ENCODE data around the gene DOCK1.

Gene DOCK1

GRCh38 chr10:127407551-127407950, 502.3 kb downstream of the DOCK1 start:
- DNase-seq (ENCODE audit: low read depth): no peak
- no peak overlapping the region for H3K4me3 ChIP-seq (ENCODE audit: low read depth, low read length)
- TF ChIP-seq MYC (IDR thresholded peaks at IDR 0.05; ENCODE audit: low read depth, low read length) (no peak), MAX (IDR thresholded peaks at IDR 0.05; ENCODE audit: low read depth, low read length) (no peak), POLR2A (IDR thresholded peaks at IDR 0.05; ENCODE audit: extremely low read depth, insufficient read length) (no peak), CTCF (IDR thresholded peaks at IDR 0.05; ENCODE audit: low read depth, low read length) (no peak)

- no peak for DNase-seq (ENCODE audit: low read depth)
- H3K4me3 ChIP-seq (ENCODE audit: low read depth, low read length): no peak overlapping the region
- no peak for TF ChIP-seq CTCF (IDR thresholded peaks at IDR 0.05; ENCODE audit: low read depth, low read length)
Measured at GRCh38 chr10:127408112-127408710, 503.0 kb downstream of the DOCK1 start.

- TF ChIP-seq POLR2A (IDR thresholded peaks at IDR 0.05; ENCODE audit: extremely low read depth, insufficient read length): no peak
- TF ChIP-seq CTCF (IDR thresholded peaks at IDR 0.05; ENCODE audit: low read depth, low read length): no peak
- no peak for TF ChIP-seq MYC (IDR thresholded peaks at IDR 0.05; ENCODE audit: low read depth, low read length)
- no peak for TF ChIP-seq MAX (IDR thresholded peaks at IDR 0.05; ENCODE audit: low read depth, low read length)
- DNase-seq (ENCODE audit: low read depth): no peak
- no peak overlapping the region for H3K4me3 ChIP-seq (ENCODE audit: low read depth, low read length)
Measured at GRCh38 chr10:127408733-127409132, 503.5 kb downstream of the DOCK1 start.

GRCh38 chr10:127410030-127410429, 504.8 kb downstream of the DOCK1 start:
- no peak for DNase-seq (ENCODE audit: low read depth)
- no peak overlapping the region for H3K4me3 ChIP-seq (ENCODE audit: low read depth, low read length)
- no peak for TF ChIP-seq MYC (IDR thresholded peaks at IDR 0.05; ENCODE audit: low read depth, low read length)
- TF ChIP-seq POLR2A (IDR thresholded peaks at IDR 0.05; ENCODE audit: extremely low read depth, insufficient read length): no peak
- no peak for TF ChIP-seq MAX (IDR thresholded peaks at IDR 0.05; ENCODE audit: low read depth, low read length)
- no peak for TF ChIP-seq CTCF (IDR thresholded peaks at IDR 0.05; ENCODE audit: low read depth, low read length)

- H3K4me3 ChIP-seq (ENCODE audit: low read depth, low read length): no peak overlapping the region
- no peak for DNase-seq (ENCODE audit: low read depth)
- TF ChIP-seq MYC (IDR thresholded peaks at IDR 0.05; ENCODE audit: low read depth, low read length) (no peak), CTCF (IDR thresholded peaks at IDR 0.05; ENCODE audit: low read depth, low read length) (no peak)
Measured at GRCh38 chr10:127411062-127411461, 505.8 kb downstream of the DOCK1 start.

GRCh38 chr10:127413326-127413725, 508.1 kb downstream of the DOCK1 start:
- DNase-seq (ENCODE audit: low read depth): no peak

More at GRCh38 chr10:127413326-127413725, 508.1 kb downstream of the DOCK1 start:
- no peak for TF ChIP-seq POLR2A (IDR thresholded peaks at IDR 0.05; ENCODE audit: extremely low read depth, insufficient read length)
- TF ChIP-seq MYC (IDR thresholded peaks at IDR 0.05; ENCODE audit: low read depth, low read length): no peak
- no peak for TF ChIP-seq MAX (IDR thresholded peaks at IDR 0.05; ENCODE audit: low read depth, low read length)
- TF ChIP-seq CTCF (IDR thresholded peaks at IDR 0.05; ENCODE audit: low read depth, low read length): no peak
- no peak overlapping the region for H3K4me3 ChIP-seq (ENCODE audit: low read depth, low read length)

Measured in NB4 (cell line).